DMS53 (cell line): ENCODE measurements around the gene HOXA4.
A peak's percentile ranks its signal among the peaks of the same experiment; 100 is the strongest.

Source experiments
- DNase-seq: peaks from one replicate; lab custom pipeline; 2025; lab: John Stamatoyannopoulos, UW

Gene HOXA4

DNA sequence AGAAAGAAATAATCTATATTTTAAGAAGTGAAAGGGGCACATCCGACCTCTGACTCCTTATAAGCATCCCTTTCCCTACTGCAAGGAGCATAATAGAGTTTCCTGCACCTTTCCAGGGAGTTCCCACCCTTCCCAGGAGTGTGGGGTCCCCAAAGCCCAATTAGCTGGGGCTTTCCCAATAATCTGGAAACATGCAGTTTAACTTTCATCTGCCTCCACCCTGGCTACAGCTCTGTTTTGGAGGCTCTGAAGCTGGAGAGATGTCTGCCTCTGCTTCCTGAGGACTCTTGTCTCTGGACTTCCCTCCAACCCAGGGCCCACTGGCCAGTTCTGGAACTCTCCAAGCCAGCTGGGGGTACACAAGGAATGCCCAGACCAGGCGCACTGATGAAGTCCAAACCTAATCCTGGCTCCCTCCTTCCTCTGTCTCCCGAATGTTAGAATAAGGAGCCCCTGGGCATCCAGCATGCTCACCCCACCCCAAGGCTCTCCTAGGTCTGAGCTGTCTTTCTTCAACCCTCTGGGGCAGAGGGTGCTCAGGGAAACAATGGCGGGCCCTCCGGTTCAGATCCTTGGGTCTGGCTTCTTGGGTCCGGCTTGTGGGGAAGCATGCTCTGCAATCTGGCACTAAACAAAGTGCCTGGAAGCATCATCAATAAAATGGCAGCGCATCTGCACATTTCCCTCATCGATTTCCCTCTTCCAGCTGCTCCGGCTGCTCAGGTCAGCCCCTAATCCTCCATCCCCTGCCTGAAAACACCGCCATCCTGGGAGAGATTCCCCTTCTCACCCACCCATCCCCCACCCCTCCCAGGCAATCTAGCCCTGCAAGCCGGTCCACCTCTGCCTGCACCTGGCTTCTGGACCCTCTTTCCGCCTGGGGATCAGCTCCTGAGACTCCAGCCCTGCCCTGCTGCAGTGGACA lies 13.3 kb downstream of the HOXA4 start:
- no peak for DNase-seq

- no peak for DNase-seq
Measured at GRCh38 chr7:27116031-27116961, 14.3 kb downstream of the HOXA4 start.

DNA sequence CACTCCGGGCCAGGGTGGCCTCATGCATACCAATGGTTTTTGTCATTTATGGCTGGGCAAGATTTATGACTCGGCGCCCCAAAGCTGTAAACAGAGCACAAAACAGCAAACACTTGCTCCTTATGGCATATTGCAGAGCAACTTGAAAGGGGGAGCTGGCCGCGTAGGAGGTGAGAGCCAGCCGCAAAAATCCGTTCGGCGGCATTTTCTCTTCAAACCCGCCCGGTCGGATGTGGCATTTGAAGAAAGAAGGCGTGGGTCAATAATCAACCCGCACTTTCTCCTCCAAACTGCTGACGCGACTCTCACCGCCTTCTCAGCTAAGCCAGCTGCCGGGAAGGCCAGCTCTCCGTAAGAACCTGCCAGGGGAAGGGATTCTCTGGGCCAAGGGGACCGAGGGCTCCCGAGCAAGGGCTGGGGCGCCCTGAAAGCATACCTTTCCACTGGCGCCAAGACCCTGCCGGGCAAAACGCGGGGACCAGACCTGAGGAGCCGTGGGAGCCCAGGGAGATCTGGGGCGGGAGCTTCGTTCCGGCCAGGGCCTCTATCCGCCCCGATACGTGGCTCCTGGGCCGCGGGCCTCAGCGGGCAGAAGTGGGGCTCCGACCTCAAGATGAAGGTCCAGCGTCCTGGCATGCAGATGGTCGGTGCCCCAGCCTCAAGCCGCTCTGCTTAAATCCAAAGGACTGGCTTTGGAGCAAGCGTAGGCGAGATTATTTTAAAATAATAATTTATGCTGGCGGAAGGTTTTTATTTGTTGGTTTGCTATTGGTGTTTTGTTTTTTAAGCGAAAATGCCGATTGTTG lies 15.1 kb downstream of the HOXA4 start:
- DNase-seq: peak; percentile 64

- no peak for DNase-seq
Measured at GRCh38 chr7:27114881-27115220, 15.7 kb downstream of the HOXA4 start.

GRCh38 chr7:27113991-27114769 lies 16.4 kb downstream of the HOXA4 start:
- DNase-seq: peak; percentile 68

GRCh38 chr7:27112955-27113949 lies 17.3 kb downstream of the HOXA4 start:
- peak; percentile 66 for DNase-seq

DNA sequence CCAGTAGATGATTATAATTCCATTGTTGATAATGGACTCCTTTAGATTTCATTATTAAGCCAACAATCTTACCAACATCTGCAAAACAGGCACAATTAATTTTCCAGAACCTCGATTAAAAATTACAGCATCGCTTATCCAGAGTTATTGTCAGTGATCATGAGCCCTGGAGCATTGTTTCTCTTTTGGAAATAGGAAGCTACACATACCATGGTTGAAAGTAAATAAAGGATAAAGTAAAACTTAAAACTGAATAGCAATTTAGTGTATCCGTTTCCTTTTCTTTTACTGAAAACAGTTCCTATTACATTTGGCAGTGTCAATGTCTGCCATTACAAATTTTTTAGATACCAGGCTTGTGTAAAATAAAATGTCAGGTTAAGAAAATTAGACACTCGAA lies 18.2 kb downstream of the HOXA4 start:
- DNase-seq: no peak

GRCh38 chr7:27111751-27112277 lies 18.7 kb downstream of the HOXA4 start:
- no peak for DNase-seq

DNA sequence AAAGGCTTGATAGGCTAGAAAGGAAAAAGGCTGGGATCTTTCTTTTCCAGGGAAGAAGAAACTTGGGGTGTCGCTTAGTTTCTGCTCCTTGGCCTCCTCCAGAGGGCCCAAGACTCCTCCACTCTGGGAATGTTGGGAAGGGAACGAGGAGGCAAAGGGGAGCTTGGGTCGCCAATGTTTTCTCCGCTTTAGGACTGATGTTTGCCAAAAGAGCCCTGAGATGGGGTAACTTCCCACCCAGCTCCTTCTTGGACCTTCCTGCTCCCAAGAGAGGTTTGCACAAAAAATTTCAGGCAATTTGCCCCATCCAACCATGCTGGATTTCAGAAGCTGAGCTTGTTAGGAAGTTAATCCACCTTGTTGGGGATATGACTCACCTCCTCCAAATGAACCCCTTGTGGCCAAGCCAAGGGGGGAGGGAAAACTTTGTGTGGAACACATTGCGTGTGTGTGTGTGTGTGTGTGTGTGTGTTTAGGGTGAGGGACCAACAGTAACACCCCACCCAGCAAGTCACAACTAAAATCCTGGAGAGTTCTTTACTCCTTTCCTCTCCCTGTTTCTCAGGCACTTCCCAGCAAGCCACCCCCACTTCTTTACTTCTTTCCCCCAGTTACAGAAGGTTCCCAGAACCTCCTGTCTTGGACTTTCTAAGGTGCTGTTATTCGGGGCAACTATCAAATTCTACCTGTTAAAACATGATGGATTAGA lies 19.4 kb downstream of the HOXA4 start:
- DNase-seq: no peak

DNA sequence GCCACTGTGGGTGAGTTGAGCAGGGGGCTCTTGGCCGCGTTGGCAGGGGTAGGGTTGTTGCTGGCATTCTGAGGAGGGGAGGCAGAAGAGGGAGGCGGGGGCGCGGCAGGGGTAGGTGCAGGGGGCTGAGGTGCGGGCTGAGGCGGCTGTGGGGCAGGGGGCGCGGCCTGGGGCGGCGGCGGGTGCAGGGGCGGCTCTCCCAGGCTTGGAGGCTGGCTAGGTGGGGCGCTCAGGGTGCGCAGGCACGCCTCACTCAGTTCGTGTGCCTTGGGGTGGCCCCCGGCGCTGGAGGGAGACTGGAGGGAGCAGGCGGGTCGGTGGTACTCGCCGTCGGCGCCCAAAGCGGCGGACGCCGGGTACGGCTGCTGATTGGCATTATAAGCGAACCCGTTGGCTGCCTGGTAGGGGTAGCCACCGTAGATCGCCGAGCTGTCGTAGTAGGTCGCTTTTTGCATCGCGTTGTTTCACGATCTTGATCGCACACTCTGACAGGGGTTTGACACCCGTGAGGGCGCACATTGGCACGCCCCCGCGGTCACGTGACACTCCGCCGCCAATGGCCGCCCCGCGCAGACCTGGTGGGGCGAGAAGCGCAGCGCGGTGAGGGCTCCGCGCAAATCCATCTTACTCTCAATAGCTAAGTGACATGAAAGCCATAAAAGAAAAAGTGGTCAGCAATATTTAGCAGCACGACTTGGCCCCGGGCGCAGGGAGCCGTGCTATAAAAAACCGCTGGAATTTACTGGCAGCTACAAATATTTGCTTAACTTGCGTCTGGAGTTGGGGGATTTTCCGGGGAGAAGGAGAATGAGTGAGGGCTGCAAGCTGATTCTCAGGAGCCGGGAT lies 20.1 kb downstream of the HOXA4 start:
- no peak for DNase-seq

GRCh38 chr7:27109466-27110185 lies 20.9 kb downstream of the HOXA4 start:
- no peak for DNase-seq

- peak; percentile 69 for DNase-seq
Measured at GRCh38 chr7:27108390-27109127, 22.0 kb downstream of the HOXA4 start.

DNA sequence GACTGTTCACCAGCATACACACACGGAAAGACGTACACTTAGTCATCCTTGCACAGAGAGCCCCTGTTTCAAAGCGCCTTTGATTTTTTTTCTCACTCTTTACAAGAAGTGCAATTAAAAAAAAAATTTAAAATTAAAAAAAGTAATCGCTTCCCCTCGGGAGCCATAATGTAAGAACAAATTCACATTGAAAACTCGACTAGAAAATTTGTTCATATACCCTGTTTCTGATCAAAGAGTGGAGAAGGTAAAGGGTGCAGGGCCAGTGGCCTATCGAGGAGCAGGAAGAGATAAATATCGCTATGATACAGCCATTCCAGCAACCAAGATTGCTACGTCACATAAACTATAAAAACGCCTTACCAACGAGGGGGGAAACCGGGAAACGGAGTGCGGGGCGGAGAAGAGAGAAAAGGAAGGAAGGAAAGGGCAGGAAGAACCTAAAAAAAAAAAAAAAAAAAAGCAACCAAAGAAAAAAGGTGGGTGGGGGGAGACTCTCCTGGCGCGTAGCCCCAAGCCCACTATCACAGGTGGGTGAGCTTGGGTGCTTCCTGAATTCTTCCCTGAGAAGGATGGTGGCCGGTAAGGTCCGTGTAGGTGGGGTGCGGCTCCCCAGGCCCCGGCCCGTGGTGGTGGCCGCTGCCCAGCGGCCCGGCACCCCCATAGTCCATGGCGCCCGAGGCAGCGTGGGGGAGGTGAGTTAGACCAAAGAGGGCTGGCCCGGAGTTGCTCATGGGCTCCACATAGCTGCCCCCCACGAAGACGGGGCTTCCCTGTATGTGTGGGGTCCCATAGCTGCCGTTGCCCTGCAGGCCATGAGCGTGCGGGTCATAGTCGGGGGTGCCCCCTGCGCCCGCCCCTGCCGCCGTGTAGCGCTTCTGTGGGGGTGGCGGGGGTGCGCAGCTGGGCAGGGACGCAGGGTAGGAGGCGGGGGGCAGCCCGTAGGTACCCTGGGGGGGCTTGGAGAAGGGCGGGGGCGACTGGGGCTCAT lies 22.9 kb downstream of the HOXA4 start:
- DNase-seq: no peak

DNA sequence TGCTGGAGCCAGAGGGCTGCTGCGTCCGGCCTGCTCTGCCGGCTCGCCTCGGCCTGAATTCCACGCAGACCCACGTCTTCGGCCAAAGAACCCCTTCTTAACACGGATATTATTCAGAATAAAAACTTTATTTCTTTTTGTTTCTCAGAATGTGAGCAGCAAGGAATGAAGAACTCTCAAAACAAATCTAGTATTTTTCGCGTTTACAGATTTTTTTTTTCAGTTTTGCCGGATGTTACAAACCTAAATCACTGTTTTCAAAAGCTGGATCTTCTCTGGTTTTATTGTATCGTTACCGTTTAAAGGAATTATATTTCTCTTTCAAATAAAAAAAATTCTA lies 23.7 kb downstream of the HOXA4 start:
- DNase-seq: no peak

DNA sequence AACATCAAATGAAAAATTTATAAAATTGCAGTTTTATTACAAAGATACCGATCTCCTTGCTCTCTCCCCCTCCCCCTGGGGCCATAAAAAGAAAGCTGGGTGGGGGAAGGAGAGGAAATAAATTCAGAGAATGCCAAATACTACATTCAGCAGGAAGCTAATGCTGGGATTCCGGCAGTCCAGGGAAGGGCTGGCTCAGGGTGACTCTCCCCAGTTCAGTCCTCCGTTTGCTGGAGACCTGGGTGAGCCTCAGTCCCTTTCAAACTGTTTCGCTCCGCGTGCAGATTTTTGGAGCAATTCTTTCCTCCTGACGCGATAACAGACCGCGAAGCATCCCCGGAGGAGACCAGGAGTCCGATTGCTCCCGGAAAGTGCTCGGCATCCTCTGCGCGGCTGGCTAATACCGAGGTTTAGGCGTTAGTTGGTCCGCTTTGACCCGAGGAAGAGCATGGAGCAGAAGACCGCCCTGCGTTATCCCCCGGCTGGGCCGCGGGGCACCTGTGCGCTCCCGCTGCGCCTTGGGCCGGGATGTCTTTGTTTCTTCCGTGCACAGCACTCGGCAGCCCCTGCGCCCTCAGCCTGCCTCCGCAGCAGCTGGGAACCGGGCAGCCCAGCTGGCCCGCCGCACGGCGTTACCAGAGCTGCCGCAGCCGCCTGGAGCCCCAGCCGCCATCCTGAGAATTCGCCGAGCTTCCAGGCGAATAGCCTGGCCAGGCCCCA lies 24.2 kb downstream of the HOXA4 start:
- peak; percentile 85 for DNase-seq
